ENCODE data around the gene RFX8.

GRCh38 chr2:101439716-101440115, 35.2 kb downstream of the RFX8 start:
- no peak for TF ChIP-seq CTCF (IDR thresholded peaks at IDR 0.05; ENCODE audit: borderline replicate concordance, extremely low read depth, low read length, poor library complexity, severe bottlenecking)
- no peak for TF ChIP-seq EZH2 (IDR thresholded peaks at IDR 0.05; ENCODE audit: borderline replicate concordance, low read depth, low read length, severe bottlenecking)

Data from DND-41 (cell line).